Smooth muscle cell (in vitro differentiated cells): ENCODE data around the gene BICDL1. TPM values are rescaled to one million over a fixed set of nuclear protein-coding genes. Genes with fewer than 3 reads are reported as not detected.

Experiments
- DNase-seq: peaks from one replicate; lab custom pipeline; 2025; ENCODE audit not compliant: unreplicated experiment; lab: John Stamatoyannopoulos, UW
- H2AFZ ChIP-seq: fragments of 200-600 bp; sonication (generic); 2 replicates; pipeline ENCODE4 v1.6.0; 2016; ENCODE audit warnings: antibody characterized with exemption, low read depth, mild to moderate bottlenecking
- H3F3A ChIP-seq: fragments of 200-600 bp; sonication (generic); 2 replicates; pipeline ENCODE4 v1.6.0; 2017; ENCODE audit warnings: antibody characterized with exemption, low read depth
- H3K27ac ChIP-seq: fragments of 200-600 bp; sonication (generic); 2 replicates; pipeline ENCODE4 v1.5.1; 2016; ENCODE audit warnings: low read depth, mild to moderate bottlenecking
- H3K27me3 ChIP-seq: fragments of 200-600 bp; sonication (generic); 2 replicates; pipeline ENCODE4 v1.6.1; 2016; ENCODE audit warnings: low read depth, mild to moderate bottlenecking
- H3K36me3 ChIP-seq: fragments of 200-600 bp; sonication (generic); 2 replicates; pipeline ENCODE4 v1.5.1; 2016; ENCODE audit warnings: low read depth
- H3K4me1 ChIP-seq: fragments of 200-600 bp; sonication (generic); 2 replicates; pipeline ENCODE4 v1.5.1; 2016; ENCODE audit warnings: low read depth
- H3K4me2 ChIP-seq: fragments of 200-600 bp; sonication (generic); 2 replicates; pipeline ENCODE4 v1.6.0; 2016; ENCODE audit warnings: mild to moderate bottlenecking
- H3K4me3 ChIP-seq: fragments of 200-600 bp; sonication (generic); 2 replicates; pipeline ENCODE4 v1.5.1; 2016; ENCODE audit warnings: mild to moderate bottlenecking
- H3K79me2 ChIP-seq: fragments of 200-600 bp; sonication (generic); 2 replicates; pipeline ENCODE4 v1.6.0; 2016; ENCODE audit warnings: low read depth, mild to moderate bottlenecking
- H3K9ac ChIP-seq: fragments of 200-600 bp; sonication (generic); 2 replicates; pipeline ENCODE4 v1.6.0; 2016; ENCODE audit warnings: low read depth
- H3K9me3 ChIP-seq: fragments of 200-600 bp; sonication (generic); replicated peaks from 2 replicates; pipeline ENCODE4 v1.5.1; 2016; ENCODE audit warnings: low read depth
- H4K20me1 ChIP-seq: fragments of 200-600 bp; sonication (generic); 2 replicates; pipeline ENCODE4 v1.6.0; 2016; ENCODE audit warnings: low read depth
- CTCF ChIP-seq: fragments of 200-600 bp; sonication (generic); IDR thresholded peaks from 2 replicates; pipeline ENCODE4 v1.5.1; 2017; ENCODE audit warnings: borderline replicate concordance, mild to moderate bottlenecking, antibody characterized with exemption; ENCODE audit not compliant: insufficient read depth, poor library complexity, severe bottlenecking
- WGBS: methylation state at CpG from one replicate; pipeline ENCODE4 v1.1.7; 2016; ENCODE audit warnings: low lambda C conversion rate; 5-methylcytosine and 5-hydroxymethylcytosine counted together
- polyA plus RNA-seq: library from polyadenylated mRNA; unstranded; fragments of >200 nt; fragmentation: Nextera tagmentation; extraction: Ambion mirVana; gene quantifications from 2 replicates; pipeline ENCODE4 v1.2.1, GENCODE V29; 2016
- total RNA-seq: library from RNA; depleted of rRNA; stranded (reverse); fragments of >200 nt; gene quantifications from 2 replicates; pipeline ENCODE4 v1.2.3, GENCODE V29; 2014

BICDL1 gene
- total and polyA plus RNA-seq, 2 experiments from 2014 or later: 0.43 to 1.7 TPM

- H3K27me3 ChIP-seq: peaks cover 11% of the 10 kb centered on the region
- no peak overlapping the region for H3K9ac ChIP-seq
- no peaks in the 10 kb centered on the region for H4K20me1 ChIP-seq
- H2AFZ ChIP-seq: no peak overlapping the region
- DNase-seq: no peak
- no peak overlapping the region for H3K27ac ChIP-seq
- H3K4me1 ChIP-seq: no peaks in the 10 kb centered on the region
- no peaks in the 10 kb centered on the region for H3K79me2 ChIP-seq
- H3K36me3 ChIP-seq: no peaks in the 10 kb centered on the region
- no peak overlapping the region for H3K4me2 ChIP-seq
- H3K4me3 ChIP-seq: no peak overlapping the region
- TF ChIP-seq CTCF: no peak
- no peaks in the 10 kb centered on the region for H3F3A ChIP-seq
- 92% methylated on average over 1 of the region's 1 CpG for WGBS
- no peaks in the 10 kb centered on the region for H3K9me3 ChIP-seq
Observed at GRCh38 chr12:119996417-119996816, 7.4 kb downstream of the BICDL1 start.

GRCh38 chr12:119998471-119999245 lies 9.6 kb downstream of the BICDL1 start:
- WGBS: 66% methylated on average over 13 of the region's 13 CpGs
- no peaks in the 10 kb centered on the region for H3K4me1 ChIP-seq
- no peak overlapping the region for H3K4me3 ChIP-seq

GRCh38 chr12:120000556-120000955 lies 11.5 kb downstream of the BICDL1 start:
- no peak overlapping the region for H3K27ac ChIP-seq
- no peak overlapping the region for H2AFZ ChIP-seq
- no peaks in the 10 kb centered on the region for H3K4me1 ChIP-seq
- no peaks in the 10 kb centered on the region for H3F3A ChIP-seq
- no peak for DNase-seq
- no peaks in the 10 kb centered on the region for H3K27me3 ChIP-seq
- no peaks in the 10 kb centered on the region for H4K20me1 ChIP-seq
- no peak overlapping the region for H3K4me2 ChIP-seq
- H3K4me3 ChIP-seq: no peak overlapping the region
- 90% methylated on average over 3 of the region's 3 CpGs for WGBS
- no peaks in the 10 kb centered on the region for H3K79me2 ChIP-seq
- TF ChIP-seq CTCF: no peak
- no peaks in the 10 kb centered on the region for H3K36me3 ChIP-seq
- no peaks in the 10 kb centered on the region for H3K9me3 ChIP-seq
- H3K9ac ChIP-seq: no peak overlapping the region

More at GRCh38 chr12:119998471-119999245, 9.6 kb downstream of the BICDL1 start:
- H2AFZ ChIP-seq: no peak overlapping the region
- no peak overlapping the region for H3K9ac ChIP-seq
- no peaks in the 10 kb centered on the region for H3F3A ChIP-seq
- no peaks in the 10 kb centered on the region for H4K20me1 ChIP-seq
- no peaks in the 10 kb centered on the region for H3K79me2 ChIP-seq
- TF ChIP-seq CTCF: no peak
- no peaks in the 10 kb centered on the region for H3K36me3 ChIP-seq
- no peaks in the 10 kb centered on the region for H3K27me3 ChIP-seq
- H3K27ac ChIP-seq: peak overlapping the region; percentile 22
- H3K4me2 ChIP-seq: no peak overlapping the region
- no peak for DNase-seq
- H3K9me3 ChIP-seq: no peaks in the 10 kb centered on the region
